Measurements from ENCODE around the gene NOL4L. TPM values are rescaled to one million over a fixed set of nuclear protein-coding genes. Genes with fewer than 3 reads are reported as not detected.

The NOL4L gene
- total and polyA plus RNA-seq, 7 donors: 0.61 to 2.7 (median 1.3) TPM

GRCh38 chr20:32614772-32615171 is 29.6 kb upstream of the NOL4L start:
- 90 to 97% (median 95%) methylated on average over 2 of the region's 2 CpGs for WGBS, 3 donors
- Histone ChIP-seq H3K36me3 (ENCODE audit: insufficient read depth in 1 of 2, low read depth in 1 of 2) (no peaks in the 10 kb centered on the region), H3K9me3 (no peaks in the 10 kb centered on the region), H3K4me3 (no peak overlapping the region), H3K27me3 (ENCODE audit: insufficient read depth in 3 of 3, low read length in 2 of 3) (peaks cover 0 to 2% (median 0%) of the 10 kb centered on the region in 3 donors), H3K27ac (no peak overlapping the region), H3K4me1 (no peaks in the 10 kb centered on the region)
- intact Hi-C loops (cut with DNase I): no loop called here
- DNase-seq (no peak), ATAC-seq (no peak)
- TF ChIP-seq, protein P1, sequence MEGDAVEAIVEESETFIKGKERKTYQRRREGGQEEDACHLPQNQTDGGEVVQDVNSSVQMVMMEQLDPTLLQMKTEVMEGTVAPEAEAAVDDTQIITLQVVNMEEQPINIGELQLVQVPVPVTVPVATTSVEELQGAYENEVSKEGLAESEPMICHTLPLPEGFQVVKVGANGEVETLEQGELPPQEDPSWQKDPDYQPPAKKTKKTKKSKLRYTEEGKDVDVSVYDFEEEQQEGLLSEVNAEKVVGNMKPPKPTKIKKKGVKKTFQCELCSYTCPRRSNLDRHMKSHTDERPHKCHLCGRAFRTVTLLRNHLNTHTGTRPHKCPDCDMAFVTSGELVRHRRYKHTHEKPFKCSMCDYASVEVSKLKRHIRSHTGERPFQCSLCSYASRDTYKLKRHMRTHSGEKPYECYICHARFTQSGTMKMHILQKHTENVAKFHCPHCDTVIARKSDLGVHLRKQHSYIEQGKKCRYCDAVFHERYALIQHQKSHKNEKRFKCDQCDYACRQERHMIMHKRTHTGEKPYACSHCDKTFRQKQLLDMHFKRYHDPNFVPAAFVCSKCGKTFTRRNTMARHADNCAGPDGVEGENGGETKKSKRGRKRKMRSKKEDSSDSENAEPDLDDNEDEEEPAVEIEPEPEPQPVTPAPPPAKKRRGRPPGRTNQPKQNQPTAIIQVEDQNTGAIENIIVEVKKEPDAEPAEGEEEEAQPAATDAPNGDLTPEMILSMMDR (IDR thresholded peaks at IDR 0.05): no peak

DNA sequence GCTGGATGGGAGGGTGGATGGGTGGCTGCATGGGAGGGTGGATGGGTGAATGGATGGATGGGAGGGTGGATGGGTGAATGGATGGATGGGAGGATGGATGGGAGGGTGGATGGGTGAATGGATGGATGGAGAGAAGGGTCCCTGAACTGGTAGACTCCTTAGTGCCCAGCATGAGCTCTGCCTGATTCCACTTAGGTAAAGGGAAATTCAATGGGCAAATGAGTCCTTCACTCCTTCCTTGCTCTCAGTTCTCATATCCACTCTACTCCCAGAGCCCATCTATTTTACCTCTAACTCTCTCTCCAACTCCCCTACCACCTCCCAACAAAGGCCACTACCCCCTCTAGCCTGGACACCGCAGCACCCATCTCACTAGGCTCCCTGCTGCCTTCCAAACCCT is 29.2 kb upstream of the NOL4L start:
- peaks cover 0 to 2% (median 0%) of the 10 kb centered on the region in 3 donors for H3K27me3 ChIP-seq (ENCODE audit: insufficient read depth in 3 of 3, low read length in 2 of 3)
- DNase-seq: no peak
- no peaks in the 10 kb centered on the region for H3K9me3 ChIP-seq
- H3K4me3 ChIP-seq: no peak overlapping the region
- H3K4me1 ChIP-seq: no peaks in the 10 kb centered on the region
- ATAC-seq: no peak
- H3K36me3 ChIP-seq (ENCODE audit: insufficient read depth in 1 of 2, low read depth in 1 of 2): no peaks in the 10 kb centered on the region
- 89 to 93% (median 91%) methylated on average over 1 of the region's 1 CpG for WGBS, 3 donors
- TF ChIP-seq, protein P1 (IDR thresholded peaks at IDR 0.05): no peak
- intact Hi-C loops (cut with DNase I): no loop called here
- H3K27ac ChIP-seq: no peak overlapping the region

DNA sequence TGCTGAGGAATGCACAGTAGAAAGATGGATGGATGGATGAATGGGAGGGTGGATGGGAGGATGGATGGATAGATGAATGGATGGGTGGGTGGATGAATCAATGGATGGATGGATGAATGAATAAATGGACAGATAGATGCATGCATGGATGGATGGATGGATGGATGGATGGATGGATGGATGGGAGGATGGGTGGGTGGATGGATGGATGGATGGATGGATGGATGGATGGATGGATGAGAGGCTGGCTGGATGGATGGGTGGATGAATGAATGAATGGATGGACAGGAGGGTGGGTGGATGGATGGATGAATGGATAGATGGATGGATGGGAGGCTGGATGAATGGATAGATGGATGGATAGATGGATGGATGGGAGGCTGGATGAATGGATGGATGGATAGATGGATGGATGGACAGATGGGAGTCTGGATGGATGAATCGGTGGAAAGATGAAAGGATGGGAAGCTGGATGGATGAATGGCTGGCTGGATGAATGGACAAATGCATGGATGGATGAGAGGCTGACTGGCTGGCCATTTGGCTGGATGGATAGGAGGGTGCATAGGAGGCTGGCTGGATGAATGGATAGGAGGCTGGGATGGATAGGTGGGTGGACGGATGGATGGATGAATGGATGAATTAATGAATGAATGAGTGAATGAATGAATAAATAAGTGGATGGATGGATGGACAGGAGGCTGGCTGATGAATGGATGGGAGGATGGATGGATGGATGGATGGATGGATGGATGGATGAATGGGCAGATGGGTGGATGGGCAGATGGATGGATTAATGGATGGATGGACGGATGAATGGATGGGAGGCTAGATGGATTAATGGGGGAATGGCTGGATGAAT is 28.3 kb upstream of the NOL4L start:
- 88 to 95% (median 94%) methylated on average over 3 of the region's 3 CpGs for WGBS, 3 donors
- intact Hi-C loops (cut with DNase I): no loop called here
- Histone ChIP-seq H3K4me1 (no peaks in the 10 kb centered on the region), H3K9me3 (no peaks in the 10 kb centered on the region), H3K36me3 (ENCODE audit: insufficient read depth in 1 of 2, low read depth in 1 of 2) (no peaks in the 10 kb centered on the region), H3K27me3 (ENCODE audit: insufficient read depth in 3 of 3, low read length in 2 of 3) (peaks cover 0 to 2% (median 0%) of the 10 kb centered on the region in 3 donors), H3K27ac (no peak overlapping the region), H3K4me3 (no peak overlapping the region)
- no peak for DNase-seq
- TF ChIP-seq, protein P1 (IDR thresholded peaks at IDR 0.05): no peak
- ATAC-seq: no peak

DNA sequence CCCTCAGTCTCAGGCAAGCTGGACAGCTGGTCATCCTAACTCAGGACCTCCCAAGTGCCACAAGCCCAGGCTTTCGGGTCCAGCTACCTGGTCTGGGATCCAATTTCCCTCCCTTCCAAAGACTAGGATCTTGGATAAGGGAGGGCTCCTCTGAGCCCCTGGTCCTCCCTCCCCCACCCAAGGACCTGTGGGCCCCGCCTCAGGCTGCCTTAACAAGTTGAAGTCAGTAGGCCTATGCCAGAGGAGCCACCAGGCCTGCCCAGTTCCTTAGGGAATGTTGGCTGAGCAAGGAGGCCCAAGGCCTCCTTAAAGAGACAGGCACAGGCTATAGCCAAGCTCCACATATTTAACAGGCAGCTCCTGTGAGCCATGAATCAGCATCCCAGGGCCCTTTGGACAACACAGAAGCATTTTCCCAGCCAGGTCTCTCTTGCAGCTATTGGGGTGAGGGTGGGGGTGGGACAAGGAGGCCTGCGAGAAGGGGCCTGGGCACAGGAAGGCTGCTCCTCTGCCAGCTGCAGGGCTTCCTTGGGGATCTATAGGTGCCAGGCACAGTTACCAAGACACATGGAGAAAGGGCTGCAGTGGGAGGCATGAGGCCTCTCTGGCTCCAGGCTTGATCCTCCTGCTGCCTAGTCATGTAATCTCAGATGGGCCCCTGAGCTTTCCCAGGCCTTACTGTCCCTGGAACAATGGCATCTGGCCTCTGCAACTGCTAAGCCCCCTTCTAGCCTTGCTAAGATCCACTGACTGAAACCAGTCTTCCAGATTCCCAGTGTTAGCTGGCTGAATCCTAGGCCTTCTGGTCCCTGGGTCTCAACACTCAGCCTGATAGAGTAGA is 27.4 kb upstream of the NOL4L start:
- no peak for DNase-seq
- no peak for ATAC-seq
- intact Hi-C loops (cut with DNase I): no loop called here
- TF ChIP-seq, protein P1 (IDR thresholded peaks at IDR 0.05): no peak
- H3K4me3 ChIP-seq: no peak overlapping the region
- no peak overlapping the region for H3K27ac ChIP-seq
- no peaks in the 10 kb centered on the region for H3K4me1 ChIP-seq
- WGBS, 3 donors: 96 to 100% (median 96%) methylated on average over 3 of the region's 3 CpGs
- H3K36me3 ChIP-seq (ENCODE audit: insufficient read depth in 1 of 2, low read depth in 1 of 2): no peaks in the 10 kb centered on the region
- peaks cover 0 to 2% (median 0%) of the 10 kb centered on the region in 3 donors for H3K27me3 ChIP-seq (ENCODE audit: insufficient read depth in 3 of 3, low read length in 2 of 3)
- no peaks in the 10 kb centered on the region for H3K9me3 ChIP-seq
